ES-I3 (cell line): ENCODE measurements around the gene DCUN1D3.
A peak's percentile ranks its signal among the peaks of the same experiment; 100 is the strongest.
"Not testable (repeated sequence)": the region's sequence is repeated elsewhere in the genome, so short reads cannot be mapped to it uniquely, and the experiment has no call there.

Experiments
- H3K36me3 ChIP-seq: 2 replicates; pipeline ENCODE4 v1.6.1; 2013; ENCODE audit warnings: mild to moderate bottlenecking, low read length, control low read depth, moderate library complexity; ENCODE audit not compliant: insufficient read depth
- H3K4me1 ChIP-seq: 2 replicates; pipeline ENCODE4 v1.6.1; 2013; ENCODE audit warnings: mild to moderate bottlenecking, control low read depth, low read length; ENCODE audit not compliant: insufficient read depth
- H3K9ac ChIP-seq: 2 replicates; pipeline ENCODE4 v1.6.1; 2013; ENCODE audit warnings: low read depth, mild to moderate bottlenecking, low read length, moderate library complexity
- H3K9me3 ChIP-seq: 2 replicates; pipeline ENCODE4 v1.6.1; 2013; ENCODE audit warnings: mild to moderate bottlenecking, low read length, moderate library complexity; ENCODE audit not compliant: control insufficient read depth, insufficient read depth

Gene DCUN1D3

GRCh38 chr16:20822521-20823325 lies 77.4 kb downstream of the DCUN1D3 start:
- Histone ChIP-seq H3K9ac (no peak overlapping the region), H3K4me1 (no peaks in the 10 kb centered on the region), H3K36me3 (no peaks in the 10 kb centered on the region), H3K9me3 (no peaks in the 10 kb centered on the region)

- Histone ChIP-seq H3K4me1 (no peaks in the 10 kb centered on the region), H3K36me3 (no peaks in the 10 kb centered on the region), H3K9ac (no peak overlapping the region), H3K9me3 (no peaks in the 10 kb centered on the region)
Observed at GRCh38 chr16:20821682-20822081, 78.5 kb downstream of the DCUN1D3 start.

DNA sequence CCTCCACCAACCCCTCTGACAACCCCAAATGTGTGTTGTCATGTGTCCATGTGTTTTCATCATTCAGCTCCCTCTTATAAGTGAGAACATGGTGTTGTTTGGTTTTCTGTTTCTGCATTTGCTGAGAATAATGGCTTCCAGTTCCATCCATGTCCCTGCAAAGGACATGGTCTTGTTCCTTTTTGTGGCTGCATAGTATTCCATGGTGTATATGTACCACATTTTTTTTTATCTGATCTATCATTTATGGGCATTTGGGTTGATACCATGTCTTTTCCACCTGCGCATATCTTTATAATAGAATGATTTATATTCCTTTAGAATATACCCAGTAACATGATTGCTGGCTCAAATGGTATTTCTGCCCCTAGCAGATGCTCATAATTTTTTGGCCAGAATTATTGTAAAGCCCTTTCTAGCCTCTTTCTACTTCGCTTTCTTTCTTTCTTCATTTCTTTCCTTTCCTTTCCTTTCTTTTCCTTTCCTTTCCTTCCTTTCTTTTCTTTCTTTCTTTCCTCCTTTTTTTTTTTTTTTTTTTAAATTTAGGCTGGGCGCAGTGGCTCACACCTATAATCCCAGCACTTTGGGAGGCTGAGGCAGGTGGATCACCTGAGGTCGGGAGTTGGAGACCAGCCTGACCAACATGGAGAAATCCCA lies 81.1 kb downstream of the DCUN1D3 start:
- Histone ChIP-seq H3K9ac (no peak overlapping the region), H3K9me3 (no peaks in the 10 kb centered on the region), H3K36me3 (no peaks in the 10 kb centered on the region), H3K4me1 (no peaks in the 10 kb centered on the region)

- no peaks in the 10 kb centered on the region for H3K36me3 ChIP-seq
- no peaks in the 10 kb centered on the region for H3K9me3 ChIP-seq
- H3K9ac ChIP-seq, result no peak overlapping the region
- H3K4me1 ChIP-seq, result no peaks in the 10 kb centered on the region
Observed at GRCh38 chr16:20814784-20815183, 85.4 kb downstream of the DCUN1D3 start.

DNA sequence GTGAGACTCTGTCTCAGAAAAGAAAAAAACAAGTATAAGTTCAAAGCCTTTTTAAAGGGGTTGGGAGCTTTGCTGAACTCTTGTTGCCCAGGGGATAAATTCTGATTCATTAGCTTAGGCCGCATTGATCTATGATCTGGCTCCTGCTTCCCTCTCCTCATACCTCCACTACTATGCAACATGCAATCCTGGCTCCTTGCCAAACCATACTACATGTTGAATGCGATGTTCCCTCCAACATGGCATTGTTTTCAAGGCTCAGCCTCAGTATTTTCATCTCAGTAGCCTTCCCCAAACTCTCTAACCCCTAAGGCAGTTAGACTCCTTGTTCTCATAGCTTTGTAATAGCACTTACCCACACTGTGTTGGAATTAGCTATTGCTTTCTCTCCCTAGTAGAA lies 87.6 kb downstream of the DCUN1D3 start:
- no peaks in the 10 kb centered on the region; the same call in 1 of the 2 replicates for H3K4me1 ChIP-seq
- no peak overlapping the region for H3K9ac ChIP-seq
- H3K9me3 ChIP-seq, result no peaks in the 10 kb centered on the region
- H3K36me3 ChIP-seq, result no peaks in the 10 kb centered on the region

DNA sequence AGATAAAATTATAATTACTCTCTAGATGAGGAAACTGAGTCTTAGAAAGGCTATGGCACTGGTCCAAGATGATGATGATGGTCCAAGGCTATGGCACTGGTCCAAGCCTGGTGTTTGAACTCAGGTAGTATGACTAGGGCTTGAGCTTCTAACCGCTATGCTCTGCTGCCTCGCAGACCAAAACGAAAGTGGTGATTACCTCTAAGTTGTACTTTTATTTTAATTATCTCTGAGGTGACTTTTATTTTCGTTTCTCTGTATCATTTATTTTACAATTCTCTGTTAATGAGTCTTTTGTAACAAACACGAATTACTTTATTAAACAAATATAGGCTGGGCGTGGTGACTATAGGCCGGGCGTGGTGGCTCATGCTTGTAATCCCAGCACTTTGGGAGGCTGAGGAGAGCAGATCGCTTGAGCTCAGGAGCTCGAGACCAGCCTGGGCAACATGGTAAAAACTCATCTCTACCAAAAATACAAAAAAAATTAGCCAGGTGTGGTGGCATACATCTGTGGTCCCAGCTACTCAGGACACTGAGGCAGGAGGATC lies 88.2 kb downstream of the DCUN1D3 start:
- no peaks in the 10 kb centered on the region for H3K9me3 ChIP-seq
- no peaks in the 10 kb centered on the region; the same call in 1 of the 2 replicates for H3K4me1 ChIP-seq
- H3K9ac ChIP-seq, result no peak overlapping the region
- no peaks in the 10 kb centered on the region for H3K36me3 ChIP-seq

- H3K9me3 ChIP-seq, result no peaks in the 10 kb centered on the region
- H3K36me3 ChIP-seq, result no peaks in the 10 kb centered on the region
- H3K9ac ChIP-seq, result no peak overlapping the region; the same call in 1 of the 2 replicates
- no peaks in the 10 kb centered on the region; the same call in 1 of the 2 replicates for H3K4me1 ChIP-seq
Observed at GRCh38 chr16:20807862-20808261, 92.3 kb downstream of the DCUN1D3 start.

GRCh38 chr16:20806168-20807050 lies 93.7 kb downstream of the DCUN1D3 start, which contains the start of the genes ERI2 and REXO5:
Gene ERI2, minus strand, starts transcription at chr16:20806472. Its CDS starts 42 bp downstream, at chr16:20806430.
Gene REXO5, plus strand, starts transcription at chr16:20806527. Its CDS starts 427 bp downstream, at chr16:20806954.
- no peaks in the 10 kb centered on the region; the same call in 1 of the 2 replicates for H3K4me1 ChIP-seq

DNA sequence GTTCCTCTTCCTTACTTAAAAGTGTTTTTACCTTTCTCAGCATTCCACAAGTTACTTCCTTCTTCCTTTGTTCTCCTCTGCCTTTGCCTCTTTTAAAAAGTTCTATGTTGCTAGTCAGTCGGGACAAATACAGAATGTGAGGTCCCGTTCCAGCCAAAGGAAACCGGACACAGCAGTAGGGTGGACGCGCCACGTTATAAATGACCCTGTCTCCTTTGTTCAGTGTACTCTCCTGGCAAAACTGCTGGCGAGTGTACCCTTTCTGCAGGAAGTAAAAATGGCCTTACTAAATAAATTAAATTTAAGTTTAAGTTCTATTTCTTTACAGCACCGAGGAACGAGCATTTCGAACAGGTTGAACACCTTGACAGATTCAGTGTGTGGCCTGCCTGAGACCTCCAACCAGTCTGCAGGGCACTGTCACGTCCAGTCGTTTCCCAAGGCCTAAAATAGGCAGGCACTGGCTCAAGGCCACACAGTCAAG lies 94.4 kb downstream of the DCUN1D3 start:
- H3K36me3 ChIP-seq, H3K4me1 ChIP-seq, H3K9me3 ChIP-seq: not testable (repeated sequence)
- peak overlapping the region; percentile 88 for H3K9ac ChIP-seq

More at GRCh38 chr16:20806168-20807050, 93.7 kb downstream of the DCUN1D3 start, which contains the start of the genes ERI2 and REXO5:
- H3K9ac ChIP-seq, result peak within 1 kb of the TSS; percentile 88
- no peaks in the 10 kb centered on the region for H3K9me3 ChIP-seq
- H3K36me3 ChIP-seq, result no peaks in the 10 kb centered on the region
